ENCODE data around the gene C1QA.

C1QA gene

DNA sequence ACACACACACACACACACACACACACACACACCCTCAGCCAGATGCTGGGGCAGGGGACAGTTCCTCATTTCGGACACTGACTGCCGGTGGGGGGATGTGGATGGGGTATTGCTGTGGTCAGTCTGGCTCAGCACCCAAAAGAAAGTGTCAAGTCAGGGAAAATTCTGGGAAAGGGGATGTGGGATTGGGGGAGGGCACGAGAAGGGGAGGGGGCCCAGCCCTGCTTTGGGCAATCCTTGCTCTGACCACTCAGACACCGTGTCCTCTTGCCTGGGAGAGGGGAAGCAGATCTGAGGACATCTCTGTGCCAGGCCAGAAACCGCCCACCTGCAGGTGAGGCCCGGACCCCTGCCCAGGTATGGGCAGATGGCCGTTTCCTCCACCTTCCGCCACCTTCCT is 7.0 kb downstream of the C1QA start, which contains the start of gene C1QC:
Gene C1QC, plus strand, starts transcription at position 253 of the 400 bp plus-strand sequence. CDS start 391 bp downstream, outside the sequence.
- DNase-seq (ENCODE audit: low read depth), result no peak
- no peak within 1 kb of the TSS for H3K4me3 ChIP-seq (ENCODE audit: low read depth, low read length)
- in situ Hi-C loops (cut with HindIII; ENCODE audit: low sequenced_read_pairs), result no loop called here
- TF ChIP-seq, protein P1, sequence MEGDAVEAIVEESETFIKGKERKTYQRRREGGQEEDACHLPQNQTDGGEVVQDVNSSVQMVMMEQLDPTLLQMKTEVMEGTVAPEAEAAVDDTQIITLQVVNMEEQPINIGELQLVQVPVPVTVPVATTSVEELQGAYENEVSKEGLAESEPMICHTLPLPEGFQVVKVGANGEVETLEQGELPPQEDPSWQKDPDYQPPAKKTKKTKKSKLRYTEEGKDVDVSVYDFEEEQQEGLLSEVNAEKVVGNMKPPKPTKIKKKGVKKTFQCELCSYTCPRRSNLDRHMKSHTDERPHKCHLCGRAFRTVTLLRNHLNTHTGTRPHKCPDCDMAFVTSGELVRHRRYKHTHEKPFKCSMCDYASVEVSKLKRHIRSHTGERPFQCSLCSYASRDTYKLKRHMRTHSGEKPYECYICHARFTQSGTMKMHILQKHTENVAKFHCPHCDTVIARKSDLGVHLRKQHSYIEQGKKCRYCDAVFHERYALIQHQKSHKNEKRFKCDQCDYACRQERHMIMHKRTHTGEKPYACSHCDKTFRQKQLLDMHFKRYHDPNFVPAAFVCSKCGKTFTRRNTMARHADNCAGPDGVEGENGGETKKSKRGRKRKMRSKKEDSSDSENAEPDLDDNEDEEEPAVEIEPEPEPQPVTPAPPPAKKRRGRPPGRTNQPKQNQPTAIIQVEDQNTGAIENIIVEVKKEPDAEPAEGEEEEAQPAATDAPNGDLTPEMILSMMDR (IDR thresholded peaks at IDR 0.05; ENCODE audit: low read depth, low read length, missing control alignments), result no peak

DNA sequence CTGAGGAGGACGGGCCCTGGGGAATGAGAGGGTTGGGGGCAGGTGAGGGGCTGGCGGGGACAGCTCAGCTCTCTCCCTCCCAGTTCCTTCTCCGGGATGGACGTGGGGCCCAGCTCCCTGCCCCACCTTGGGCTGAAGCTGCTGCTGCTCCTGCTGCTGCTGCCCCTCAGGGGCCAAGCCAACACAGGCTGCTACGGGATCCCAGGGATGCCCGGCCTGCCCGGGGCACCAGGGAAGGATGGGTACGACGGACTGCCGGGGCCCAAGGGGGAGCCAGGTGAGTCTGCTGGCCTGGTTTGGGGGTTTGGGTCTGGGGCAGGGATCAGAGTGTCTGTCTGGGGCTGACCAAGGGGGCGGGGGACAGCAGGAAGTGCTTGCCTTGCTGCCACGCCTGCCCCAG is 7.5 kb downstream of the C1QA start:
- no peak for DNase-seq (ENCODE audit: low read depth)
- TF ChIP-seq, protein P1 (IDR thresholded peaks at IDR 0.05; ENCODE audit: low read depth, low read length, missing control alignments), result no peak
- H3K4me3 ChIP-seq (ENCODE audit: low read depth, low read length), result no peak overlapping the region
- in situ Hi-C loops (cut with HindIII; ENCODE audit: low sequenced_read_pairs), result no loop called here

DNA sequence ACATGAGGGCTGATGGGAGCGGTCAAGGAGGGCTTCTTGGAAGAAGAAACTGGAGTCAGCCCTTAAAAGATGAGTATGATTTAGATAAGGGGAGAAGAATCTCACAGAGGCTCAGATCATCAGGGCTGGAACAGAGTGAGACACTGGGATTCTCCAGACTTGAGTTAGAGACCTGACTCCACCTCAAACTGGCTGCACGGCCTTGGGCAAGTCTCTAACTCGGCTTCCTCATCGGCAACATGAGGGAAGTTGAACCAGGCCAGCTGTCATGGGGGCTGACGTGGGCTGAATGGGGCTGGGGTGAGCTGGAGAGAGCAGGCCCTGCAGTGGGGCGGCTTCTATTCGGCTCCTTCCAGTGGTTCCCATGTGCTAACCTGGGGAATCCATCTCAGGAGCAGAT is 9.5 kb downstream of the C1QA start:
- TF ChIP-seq, protein P1 (IDR thresholded peaks at IDR 0.05; ENCODE audit: low read depth, low read length, missing control alignments), result no peak
- no peak overlapping the region for H3K4me3 ChIP-seq (ENCODE audit: low read depth, low read length)
- DNase-seq (ENCODE audit: low read depth), result no peak
- in situ Hi-C loops (cut with HindIII; ENCODE audit: low sequenced_read_pairs), result loop anchor here (5.0 kb wide), 1 partner anchor 539 kb away; no protein-coding TSS in a partner anchor

DNA sequence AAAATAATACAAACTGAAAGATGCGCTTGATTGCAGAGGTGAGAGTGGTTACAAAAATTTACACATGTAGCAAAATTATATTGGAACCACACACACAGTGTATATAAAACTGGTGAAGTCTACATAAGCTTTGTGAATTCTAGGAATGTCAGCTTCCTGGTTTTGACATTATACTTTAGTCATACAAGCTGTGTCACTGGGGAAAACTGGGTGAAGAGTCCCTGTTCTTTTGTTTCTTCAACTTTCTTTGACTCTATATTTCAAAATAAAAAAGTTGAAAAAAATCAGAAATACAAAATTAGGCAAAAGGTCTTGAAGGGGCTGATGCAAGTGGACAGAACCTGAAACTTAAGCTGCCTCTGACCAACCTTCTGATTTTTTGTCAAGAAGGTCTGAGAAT is 10.0 kb downstream of the C1QA start:
- TF ChIP-seq, protein P1 (IDR thresholded peaks at IDR 0.05; ENCODE audit: low read depth, low read length, missing control alignments), result no peak
- DNase-seq (ENCODE audit: low read depth), result no peak
- in situ Hi-C loops (cut with HindIII; ENCODE audit: low sequenced_read_pairs), result loop anchor here (5.0 kb wide), 1 partner anchor 539 kb away; no protein-coding TSS in a partner anchor

DNA sequence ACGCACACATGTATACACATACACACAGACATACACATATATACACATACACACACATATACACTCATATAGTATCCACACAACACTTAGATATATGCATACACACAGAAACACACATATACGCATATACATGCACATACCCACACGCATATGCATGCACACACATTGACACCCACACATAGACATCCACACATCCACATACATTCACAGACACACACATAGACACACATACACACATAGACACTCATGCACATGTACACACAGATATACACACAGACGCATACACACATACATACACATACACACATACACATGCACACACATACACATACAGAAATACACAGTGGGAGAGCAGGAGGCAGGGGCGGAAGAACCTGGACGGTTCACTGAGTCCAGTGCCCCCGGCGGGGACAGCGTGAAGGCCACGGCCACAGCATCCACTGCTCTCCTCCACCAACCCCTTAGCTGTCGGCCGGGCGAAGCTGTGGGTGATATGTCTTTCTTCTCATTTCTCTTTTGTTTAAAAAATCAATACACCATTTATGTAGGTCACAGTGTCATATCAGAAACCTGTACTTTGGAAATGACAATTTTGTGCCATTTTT is 13.8 kb downstream of the C1QA start:
- no peak overlapping the region for H3K4me3 ChIP-seq (ENCODE audit: low read depth, low read length)
- in situ Hi-C loops (cut with HindIII; ENCODE audit: low sequenced_read_pairs), result no loop called here
- TF ChIP-seq, protein P1 (IDR thresholded peaks at IDR 0.05; ENCODE audit: low read depth, low read length, missing control alignments), result no peak
- no peak for DNase-seq (ENCODE audit: low read depth)

More for the DNA sequence above, 10.0 kb downstream of the C1QA start:
- no peak overlapping the region for H3K4me3 ChIP-seq (ENCODE audit: low read depth, low read length)

DNA sequence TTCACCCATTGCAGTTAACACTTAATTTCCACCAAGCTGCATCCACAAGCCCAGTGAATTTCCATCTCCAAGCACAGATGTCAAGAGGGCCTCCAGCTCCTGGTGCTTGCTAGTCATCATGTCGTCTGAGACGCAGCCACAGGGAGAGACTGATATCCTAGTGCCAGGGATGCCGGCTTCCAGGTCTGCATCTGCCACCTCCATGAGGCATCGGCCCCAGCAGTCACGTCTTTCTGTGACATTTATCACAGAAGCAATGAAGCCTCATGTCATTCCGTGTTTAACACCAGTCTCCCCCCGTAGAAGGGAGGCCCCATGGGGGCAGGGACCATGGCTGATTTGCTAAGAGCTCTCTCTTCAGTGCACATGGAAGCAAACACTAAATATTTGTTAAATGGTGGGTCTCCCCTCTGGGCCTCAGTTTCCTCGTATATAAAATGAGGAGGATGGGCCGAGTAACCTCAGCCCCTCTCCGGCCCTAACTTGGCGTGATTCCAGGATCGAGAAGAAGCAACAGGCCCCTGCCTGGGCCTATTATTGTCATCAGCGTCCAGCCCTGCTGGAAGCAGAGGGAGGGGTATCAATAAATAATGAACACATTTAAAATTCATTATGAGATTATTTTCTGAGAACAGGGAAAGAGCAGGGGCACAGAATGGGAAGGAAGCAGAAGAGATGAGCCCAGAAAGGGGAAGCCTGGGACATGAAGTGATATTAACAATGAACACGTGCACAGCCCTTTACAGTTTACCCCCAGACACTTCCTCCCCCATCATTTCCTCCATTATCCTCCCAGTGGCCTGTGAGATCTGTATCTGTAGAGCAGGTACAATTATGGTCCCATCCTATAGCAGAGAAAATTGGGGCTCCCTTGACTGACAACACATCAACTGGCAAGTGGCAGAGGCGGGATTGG is 15.8 kb downstream of the C1QA start:
- no peak overlapping the region for H3K4me3 ChIP-seq (ENCODE audit: low read depth, low read length)
- DNase-seq (ENCODE audit: low read depth), result no peak
- TF ChIP-seq, protein P1 (IDR thresholded peaks at IDR 0.05; ENCODE audit: low read depth, low read length, missing control alignments), result no peak
- in situ Hi-C loops (cut with HindIII; ENCODE audit: low sequenced_read_pairs), result no loop called here
